ENCODE measurements around the gene TLE2. TPM values are rescaled to one million over a fixed set of nuclear protein-coding genes. Genes with fewer than 3 reads are reported as not detected.

Gene TLE2
- total and polyA plus RNA-seq, 2 donors = 2.0 to 16.8 TPM

DNA sequence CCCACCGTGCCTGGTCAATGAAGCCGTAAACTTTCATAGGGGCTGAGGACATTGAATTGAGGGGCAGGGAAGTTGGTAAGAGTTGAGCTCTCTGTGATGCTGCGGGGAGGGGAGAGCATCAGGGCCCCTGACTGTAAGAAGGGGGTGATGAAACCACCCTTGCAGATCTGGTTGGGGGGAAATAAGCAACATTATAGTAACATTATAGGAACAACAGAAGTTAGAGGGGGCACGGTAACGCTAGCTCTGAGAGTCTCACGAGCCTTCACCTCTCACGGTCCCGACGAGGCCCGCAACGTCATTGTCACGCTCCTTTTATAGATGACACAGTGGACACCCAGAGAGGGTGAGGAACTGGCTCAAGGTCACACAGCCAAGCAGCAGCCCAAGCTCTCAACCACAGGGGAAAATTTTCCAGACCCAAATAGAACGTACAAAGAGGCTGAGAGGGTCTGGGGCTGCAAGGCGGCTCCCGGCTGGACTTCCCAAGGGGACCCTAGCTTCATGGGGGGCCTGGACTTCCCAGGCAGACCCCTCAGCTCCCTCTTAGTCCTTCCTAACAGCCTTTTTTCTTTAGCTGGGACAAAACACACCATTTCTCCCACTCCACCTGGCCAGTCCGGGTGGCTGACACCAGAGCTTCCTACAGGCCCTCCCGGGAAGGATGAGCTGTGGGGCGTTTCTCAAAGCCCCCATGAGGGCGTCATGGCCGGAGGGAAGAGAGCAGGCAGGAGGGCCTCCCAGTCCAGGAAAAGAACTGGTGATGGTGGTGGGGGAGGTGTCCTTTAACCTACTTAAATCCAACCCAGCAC is 29.1 kb upstream of the TLE2 start:
- Histone ChIP-seq H3K4me3 (ENCODE audit: low read length in 2 of 2) (no peak overlapping the region), H3K4me1 (ENCODE audit: control insufficient read depth in 2 of 2, insufficient read depth in 2 of 2, low read length in 2 of 2) (peaks cover 25 to 81% of the 10 kb centered on the region in 2 donors), H3K27me3 (ENCODE audit: control insufficient read depth in 2 of 2, insufficient read depth in 1 of 2, low read length in 1 of 2) (no peaks in the 10 kb centered on the region), H3K9me3 (ENCODE audit: control insufficient read depth in 2 of 2, insufficient read depth in 1 of 2, low read length in 1 of 2) (peaks cover 0 to 4% of the 10 kb centered on the region in 2 donors), H3K27ac (ENCODE audit: low read depth in 1 of 2, low read length in 1 of 2) (peak overlapping the region in 1 of 2 donors; percentile 11), H3K36me3 (ENCODE audit: control insufficient read depth in 2 of 2, insufficient read depth in 2 of 2, low read length in 1 of 2) (peaks cover 66 to 78% of the 10 kb centered on the region in 2 donors)
- 96% methylated on average over 20 of the region's 20 CpGs for WGBS
- no peak for DNase-seq (ENCODE audit: low read depth in 6 of 9, low spot score in 9 of 9)

DNA sequence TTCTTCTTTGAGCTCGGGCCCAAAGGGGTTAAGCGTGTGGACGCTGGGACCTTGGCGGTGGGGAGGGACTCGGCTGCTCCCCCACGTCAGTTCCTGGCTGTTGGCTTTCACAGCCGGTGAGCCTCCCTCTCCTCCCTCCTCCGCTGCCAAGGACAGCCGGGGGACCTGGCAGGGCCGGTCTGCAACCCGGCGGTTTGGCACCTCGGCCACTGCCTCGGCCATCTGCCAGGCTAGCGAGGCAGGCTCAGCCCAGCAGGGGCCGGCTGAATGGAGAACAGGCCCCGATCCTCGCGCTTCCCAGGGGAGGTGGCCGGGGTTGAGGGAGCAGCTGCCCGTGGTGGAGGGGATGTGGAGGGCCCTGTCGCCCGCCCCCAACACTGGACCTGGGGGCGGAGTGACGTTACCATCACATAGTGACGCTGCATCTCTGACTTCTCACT is 28.2 kb upstream of the TLE2 start:
- Histone ChIP-seq H3K36me3 (ENCODE audit: control insufficient read depth in 2 of 2, insufficient read depth in 2 of 2, low read length in 1 of 2) (peaks cover 66 to 80% of the 10 kb centered on the region in 2 donors), H3K9me3 (ENCODE audit: control insufficient read depth in 2 of 2, insufficient read depth in 1 of 2, low read length in 1 of 2) (peaks cover 0 to 4% of the 10 kb centered on the region in 2 donors), H3K27me3 (ENCODE audit: control insufficient read depth in 2 of 2, insufficient read depth in 1 of 2, low read length in 1 of 2) (no peaks in the 10 kb centered on the region), H3K4me3 (ENCODE audit: low read length in 2 of 2) (no peak overlapping the region), H3K4me1 (ENCODE audit: control insufficient read depth in 2 of 2, insufficient read depth in 2 of 2, low read length in 2 of 2) (peaks cover 28 to 83% of the 10 kb centered on the region in 2 donors), H3K27ac (ENCODE audit: low read depth in 1 of 2, low read length in 1 of 2) (peak overlapping the region; percentile 51 to 68)
- WGBS = 95% methylated on average over 26 of the region's 26 CpGs
- no peak for DNase-seq (ENCODE audit: low read depth in 6 of 9, low spot score in 9 of 9)

DNA sequence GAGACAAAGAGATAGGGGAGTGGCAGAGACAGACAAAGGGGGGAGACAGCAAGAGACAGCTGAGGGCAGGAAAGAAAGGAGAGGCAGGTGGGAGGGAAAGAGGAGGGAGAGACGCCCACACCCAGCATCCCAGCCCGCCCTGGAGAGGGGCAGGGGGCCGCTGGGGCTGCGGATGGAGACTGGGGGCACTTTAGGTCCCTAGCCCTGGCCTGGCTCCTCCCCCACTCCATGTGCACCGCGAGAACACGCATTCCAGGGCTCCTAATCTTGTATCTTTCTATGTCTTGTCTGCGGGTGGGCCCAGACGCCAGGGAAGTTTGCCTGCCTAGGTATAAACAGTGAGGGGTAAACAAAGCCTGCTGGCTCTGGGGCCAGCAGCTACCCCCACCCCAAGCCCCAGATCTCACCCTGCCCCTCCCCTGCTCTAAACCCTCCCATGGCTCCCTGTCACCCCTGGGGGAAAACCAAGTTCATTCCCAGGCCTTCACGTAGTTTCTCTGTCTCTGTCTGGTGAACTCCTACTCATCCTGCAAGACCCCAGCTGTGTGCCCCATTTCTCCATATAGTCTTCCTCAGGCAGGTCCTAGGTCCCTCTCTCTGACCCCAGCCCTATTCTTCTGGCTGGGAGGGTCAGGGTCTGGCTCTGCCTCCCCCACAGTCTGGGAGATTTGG is 27.5 kb upstream of the TLE2 start:
- no peaks in the 10 kb centered on the region for H3K27me3 ChIP-seq (ENCODE audit: control insufficient read depth in 2 of 2, insufficient read depth in 1 of 2, low read length in 1 of 2)
- no peak overlapping the region for H3K4me3 ChIP-seq (ENCODE audit: low read length in 2 of 2)
- H3K27ac ChIP-seq (ENCODE audit: low read depth in 1 of 2, low read length in 1 of 2) = peak overlapping the region; percentile 51 to 68
- H3K36me3 ChIP-seq (ENCODE audit: control insufficient read depth in 2 of 2, insufficient read depth in 2 of 2, low read length in 1 of 2) = peaks cover 66 to 84% of the 10 kb centered on the region in 2 donors
- H3K9me3 ChIP-seq (ENCODE audit: control insufficient read depth in 2 of 2, insufficient read depth in 1 of 2, low read length in 1 of 2) = peaks cover 0 to 4% of the 10 kb centered on the region in 2 donors
- no peak for DNase-seq (ENCODE audit: low read depth in 6 of 9, low spot score in 9 of 9)
- H3K4me1 ChIP-seq (ENCODE audit: control insufficient read depth in 2 of 2, insufficient read depth in 2 of 2, low read length in 2 of 2) = peaks cover 31 to 90% of the 10 kb centered on the region in 2 donors
- WGBS = 94% methylated on average over 10 of the region's 10 CpGs

DNA sequence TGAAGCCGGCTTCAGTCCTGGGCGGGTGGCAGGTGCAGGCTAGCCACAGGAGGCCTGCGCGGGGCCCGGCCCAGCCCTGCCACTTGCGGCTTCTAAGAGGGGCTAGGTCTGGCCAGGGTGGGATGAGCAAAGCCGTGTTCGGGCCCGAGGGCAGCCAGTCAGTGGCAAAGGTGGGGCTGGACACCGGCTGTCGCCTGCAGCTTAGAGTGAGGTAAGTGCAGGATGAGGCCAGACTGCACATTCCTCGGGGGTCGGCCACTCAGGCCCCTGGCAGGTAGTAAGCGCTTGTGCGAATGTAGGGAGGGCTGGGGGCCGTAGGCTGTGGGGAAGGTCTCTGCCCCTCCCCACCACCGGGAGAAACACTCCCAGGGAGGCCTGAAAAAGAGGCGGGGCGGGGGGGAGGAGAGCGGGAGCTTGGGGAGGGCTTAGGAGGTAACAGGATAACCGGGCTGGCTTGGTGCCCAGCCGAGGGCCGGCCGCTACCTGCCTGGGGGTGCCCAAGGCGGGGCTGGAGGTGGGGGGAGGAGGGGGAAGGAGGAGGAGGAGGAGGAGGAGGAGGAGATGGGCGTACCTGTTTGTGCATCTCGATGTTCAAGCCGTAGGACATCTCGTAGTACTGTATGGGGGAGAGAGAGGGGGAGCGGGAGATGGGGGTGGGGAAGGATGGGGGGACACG is 26.8 kb upstream of the TLE2 start:
- no peaks in the 10 kb centered on the region for H3K27me3 ChIP-seq (ENCODE audit: control insufficient read depth in 2 of 2, insufficient read depth in 1 of 2, low read length in 1 of 2)
- H3K4me1 ChIP-seq (ENCODE audit: control insufficient read depth in 2 of 2, insufficient read depth in 2 of 2, low read length in 2 of 2) = peaks cover 31 to 93% of the 10 kb centered on the region in 2 donors
- no peak overlapping the region for H3K4me3 ChIP-seq (ENCODE audit: low read length in 2 of 2)
- 94% methylated on average over 31 of the region's 31 CpGs for WGBS
- H3K9me3 ChIP-seq (ENCODE audit: control insufficient read depth in 2 of 2, insufficient read depth in 1 of 2, low read length in 1 of 2) = peaks cover 0 to 10% of the 10 kb centered on the region in 2 donors
- DNase-seq (ENCODE audit: low read depth in 6 of 9, low spot score in 9 of 9) = no peak
- H3K36me3 ChIP-seq (ENCODE audit: control insufficient read depth in 2 of 2, insufficient read depth in 2 of 2, low read length in 1 of 2) = peaks cover 66 to 82% of the 10 kb centered on the region in 2 donors
- H3K27ac ChIP-seq (ENCODE audit: low read depth in 1 of 2, low read length in 1 of 2) = peak overlapping the region; percentile 38 to 47

DNA sequence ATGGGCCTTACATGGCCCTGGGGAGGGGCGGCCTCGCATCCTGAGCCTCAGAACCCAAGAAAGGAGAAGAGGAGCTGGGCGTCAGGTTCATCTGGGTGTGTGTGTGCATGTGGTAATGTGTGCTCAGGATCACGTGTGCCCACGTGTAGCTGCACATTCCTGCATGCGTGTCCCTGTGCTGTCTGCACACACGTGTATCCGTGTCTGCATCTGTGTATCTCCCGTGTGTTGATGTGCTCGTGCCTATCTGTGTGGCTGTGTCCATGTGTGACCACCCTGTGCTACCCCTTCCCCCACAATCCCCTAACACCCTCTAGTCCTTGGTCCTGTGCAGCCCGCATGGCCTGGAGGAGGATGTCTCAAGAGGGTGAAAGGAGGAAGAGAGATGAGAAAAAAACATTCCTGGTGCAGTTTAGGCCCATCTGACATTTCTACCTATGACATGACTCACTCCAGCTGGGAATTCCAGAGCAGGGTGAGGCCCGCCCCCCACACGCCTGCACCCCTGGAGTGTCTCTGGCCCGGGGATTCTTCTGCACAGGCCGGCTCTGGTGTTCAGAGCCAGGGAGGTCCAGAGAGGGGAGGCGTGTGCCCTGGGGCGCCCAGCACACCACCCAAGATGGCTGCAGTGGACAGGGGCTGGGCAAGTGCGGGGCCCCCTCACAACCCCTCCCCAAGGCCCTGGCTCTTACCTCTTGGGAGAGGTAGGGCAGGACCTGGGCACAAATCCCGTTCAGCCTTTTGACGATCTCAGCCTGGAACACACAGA is 26.1 kb upstream of the TLE2 start:
- peaks cover 31 to 86% of the 10 kb centered on the region in 2 donors for H3K4me1 ChIP-seq (ENCODE audit: control insufficient read depth in 2 of 2, insufficient read depth in 2 of 2, low read length in 2 of 2)
- H3K9me3 ChIP-seq (ENCODE audit: control insufficient read depth in 2 of 2, insufficient read depth in 1 of 2, low read length in 1 of 2) = peaks cover 0 to 11% of the 10 kb centered on the region in 2 donors
- DNase-seq (ENCODE audit: low read depth in 6 of 9, low spot score in 9 of 9) = no peak
- no peak overlapping the region for H3K4me3 ChIP-seq (ENCODE audit: low read length in 2 of 2)
- H3K27ac ChIP-seq (ENCODE audit: low read depth in 1 of 2, low read length in 1 of 2) = peak overlapping the region; percentile 47 to 67
- H3K36me3 ChIP-seq (ENCODE audit: control insufficient read depth in 2 of 2, insufficient read depth in 2 of 2, low read length in 1 of 2) = peaks cover 66 to 75% of the 10 kb centered on the region in 2 donors
- H3K27me3 ChIP-seq (ENCODE audit: control insufficient read depth in 2 of 2, insufficient read depth in 1 of 2, low read length in 1 of 2) = no peaks in the 10 kb centered on the region
- 94% methylated on average over 20 of the region's 20 CpGs for WGBS

DNA sequence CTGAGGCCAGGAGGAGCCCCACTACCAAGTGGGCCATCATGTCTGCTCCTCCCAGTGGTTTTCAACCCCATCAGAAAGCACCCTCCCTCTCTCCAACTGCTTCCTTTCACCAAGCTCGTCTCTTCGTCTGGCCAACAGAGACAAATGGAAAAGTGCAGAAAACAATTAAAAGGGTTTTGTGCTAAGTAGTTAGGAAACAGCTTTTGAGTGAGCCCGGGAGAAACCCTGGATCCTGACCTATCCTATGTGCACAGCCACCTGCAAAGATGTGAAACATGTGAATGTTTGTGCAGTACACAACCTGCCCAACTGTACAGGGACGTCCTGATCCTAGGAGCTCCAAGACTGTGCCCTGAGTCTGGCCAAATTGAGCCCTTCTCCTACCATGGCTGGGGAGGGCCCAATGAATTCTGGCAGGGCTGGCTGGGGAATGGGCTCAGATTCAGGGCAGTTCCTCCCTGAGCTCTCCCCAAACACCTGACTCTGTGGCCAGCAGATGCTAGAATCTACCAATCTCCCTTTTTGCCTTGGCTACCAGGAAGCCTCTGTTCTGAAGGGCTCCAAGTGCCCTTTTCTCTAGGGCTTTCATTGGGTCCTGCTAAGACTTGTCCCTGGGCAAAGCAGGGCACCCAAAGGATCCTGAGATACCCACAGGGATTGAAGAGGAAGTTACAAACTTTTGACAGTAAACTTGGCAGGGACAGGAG is 25.3 kb upstream of the TLE2 start:
- Histone ChIP-seq H3K9me3 (ENCODE audit: control insufficient read depth in 2 of 2, insufficient read depth in 1 of 2, low read length in 1 of 2) (peaks cover 0 to 11% of the 10 kb centered on the region in 2 donors), H3K27ac (ENCODE audit: low read depth in 1 of 2, low read length in 1 of 2) (peak overlapping the region; percentile 44 to 67), H3K4me1 (ENCODE audit: control insufficient read depth in 2 of 2, insufficient read depth in 2 of 2, low read length in 2 of 2) (peaks cover 24 to 79% of the 10 kb centered on the region in 2 donors), H3K36me3 (ENCODE audit: control insufficient read depth in 2 of 2, insufficient read depth in 2 of 2, low read length in 1 of 2) (peaks cover 58 to 68% of the 10 kb centered on the region in 2 donors), H3K4me3 (ENCODE audit: low read length in 2 of 2) (no peak overlapping the region), H3K27me3 (ENCODE audit: control insufficient read depth in 2 of 2, insufficient read depth in 1 of 2, low read length in 1 of 2) (no peaks in the 10 kb centered on the region)
- WGBS = 86% methylated on average over 4 of the region's 4 CpGs
- DNase-seq (ENCODE audit: low read depth in 6 of 9, low spot score in 9 of 9) = no peak

DNA sequence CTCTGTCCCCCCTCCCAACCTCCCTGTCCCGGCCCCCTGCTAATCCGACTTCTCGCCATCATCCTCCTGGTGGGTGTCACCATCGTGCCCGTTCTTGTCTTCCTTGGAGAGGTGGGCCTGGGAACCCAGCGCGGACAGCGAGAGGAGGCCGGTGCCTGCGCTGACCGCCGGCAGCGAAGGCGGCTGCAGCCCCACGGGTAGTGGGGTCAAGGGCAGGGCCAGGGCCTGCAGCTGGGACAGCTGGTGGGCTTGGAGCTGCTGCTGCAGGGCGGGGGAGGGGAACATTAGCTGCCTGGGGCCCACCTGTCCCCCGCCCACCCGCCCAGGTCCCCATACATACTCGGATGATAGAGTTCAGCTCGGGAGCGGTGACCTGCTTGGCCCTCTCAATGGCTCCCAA is 24.7 kb upstream of the TLE2 start:
- 92% methylated on average over 21 of the region's 21 CpGs for WGBS

DNA sequence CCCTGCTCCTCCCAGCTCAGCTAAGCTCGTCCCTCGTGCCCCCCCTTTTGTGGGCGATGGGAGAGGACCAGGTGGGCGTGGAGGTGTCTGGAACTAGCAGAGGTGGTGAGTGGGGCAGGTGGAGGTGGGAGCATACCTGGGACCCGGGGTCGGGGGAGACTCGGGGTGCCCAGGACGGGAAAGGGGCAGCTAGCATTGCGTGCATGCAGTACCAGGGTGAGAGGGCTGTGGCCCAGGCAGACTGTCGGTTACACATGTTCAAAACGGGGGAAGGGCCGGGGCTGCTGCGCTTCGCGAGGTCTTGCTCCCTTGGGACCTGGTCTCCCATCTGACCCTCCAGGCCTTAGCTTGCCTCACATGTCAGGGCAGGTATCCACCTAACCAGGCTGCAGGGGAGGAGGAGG is 24.1 kb upstream of the TLE2 start:
- H3K27ac ChIP-seq (ENCODE audit: low read depth in 1 of 2, low read length in 1 of 2) = peak overlapping the region; percentile 80 to 89
- H3K9me3 ChIP-seq (ENCODE audit: control insufficient read depth in 2 of 2, insufficient read depth in 1 of 2, low read length in 1 of 2) = peaks cover 0 to 6% of the 10 kb centered on the region in 2 donors
- H3K4me3 ChIP-seq (ENCODE audit: low read length in 2 of 2) = peak overlapping the region in 1 of 2 donors; percentile 9
- peaks cover 19 to 70% of the 10 kb centered on the region in 2 donors for H3K4me1 ChIP-seq (ENCODE audit: control insufficient read depth in 2 of 2, insufficient read depth in 2 of 2, low read length in 2 of 2)
- peaks cover 0 to 6% of the 10 kb centered on the region in 2 donors for H3K27me3 ChIP-seq (ENCODE audit: control insufficient read depth in 2 of 2, insufficient read depth in 1 of 2, low read length in 1 of 2)
- DNase-seq (ENCODE audit: low read depth in 6 of 9, low spot score in 9 of 9) = peak in 1 of 9 donors; percentile 41
- 64% methylated on average over 15 of the region's 15 CpGs for WGBS
- H3K36me3 ChIP-seq (ENCODE audit: control insufficient read depth in 2 of 2, insufficient read depth in 2 of 2, low read length in 1 of 2) = peaks cover 48 to 56% of the 10 kb centered on the region in 2 donors

More for the DNA sequence above, 24.7 kb upstream of the TLE2 start:
- peaks cover 0 to 11% of the 10 kb centered on the region in 2 donors for H3K9me3 ChIP-seq (ENCODE audit: control insufficient read depth in 2 of 2, insufficient read depth in 1 of 2, low read length in 1 of 2)
- peaks cover 54 to 61% of the 10 kb centered on the region in 2 donors for H3K36me3 ChIP-seq (ENCODE audit: control insufficient read depth in 2 of 2, insufficient read depth in 2 of 2, low read length in 1 of 2)
- peaks cover 20 to 74% of the 10 kb centered on the region in 2 donors for H3K4me1 ChIP-seq (ENCODE audit: control insufficient read depth in 2 of 2, insufficient read depth in 2 of 2, low read length in 2 of 2)
- peaks cover 0 to 2% of the 10 kb centered on the region in 2 donors for H3K27me3 ChIP-seq (ENCODE audit: control insufficient read depth in 2 of 2, insufficient read depth in 1 of 2, low read length in 1 of 2)
- H3K4me3 ChIP-seq (ENCODE audit: low read length in 2 of 2) = no peak overlapping the region
- H3K27ac ChIP-seq (ENCODE audit: low read depth in 1 of 2, low read length in 1 of 2) = peak overlapping the region; percentile 59 to 89
- no peak for DNase-seq (ENCODE audit: low read depth in 6 of 9, low spot score in 9 of 9)

Data from thymus (tissue), 11 donors.